Activated CD4-positive, alpha-beta T cell treated with anti-CD3 and anti-CD28 coated beads for 4 hours (primary cell): ENCODE measurements around the gene PIP4K2A.
"Not testable (repeated sequence)": the region's sequence is repeated elsewhere in the genome, so short reads cannot be mapped to it uniquely, and the experiment has no call there.

ENCODE experiments used
- DNase-seq, 2 donors: peaks; one replicate each; pipeline ENCODE4 v3.0.0-alpha.2; 2020

The PIP4K2A gene

DNA sequence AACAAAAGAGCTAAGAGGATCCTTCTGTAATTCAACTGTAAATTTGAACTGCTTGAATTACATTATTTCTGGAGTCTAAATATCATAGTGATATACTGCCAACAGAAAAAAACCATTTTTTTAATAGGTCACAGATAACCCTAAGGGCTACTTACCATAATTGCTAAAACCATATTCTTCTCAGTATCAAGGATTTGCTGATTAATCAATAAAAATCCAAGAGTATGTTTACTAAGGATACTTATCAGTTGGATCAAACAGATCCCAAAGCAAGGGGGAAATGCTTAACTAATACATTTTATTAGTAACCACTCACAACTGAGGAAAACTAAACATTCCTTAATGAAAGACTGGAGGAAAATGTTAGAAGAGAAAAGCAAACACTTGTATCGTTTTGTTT lies 166.0 kb downstream of the PIP4K2A start:
- DNase-seq = no peak

DNA sequence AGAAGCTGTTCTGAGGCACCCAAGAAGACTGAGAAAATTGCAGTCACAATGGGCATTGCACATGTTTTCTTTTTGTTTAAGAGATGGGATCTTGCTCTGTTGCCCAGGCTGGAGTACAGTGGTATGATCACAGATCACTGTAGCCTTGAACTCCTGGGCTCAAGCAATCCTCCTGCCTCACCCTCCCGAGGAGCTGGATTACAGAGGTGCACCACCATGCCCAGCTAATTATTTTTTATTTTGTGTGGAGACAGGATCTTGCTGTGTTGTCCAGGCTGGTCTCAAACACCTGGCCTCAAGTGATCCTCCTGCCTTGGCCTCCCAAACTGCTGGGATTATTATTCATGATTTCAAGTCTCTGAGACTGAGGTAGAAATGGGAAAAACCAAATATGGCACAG lies 168.7 kb downstream of the PIP4K2A start:
- no peak for DNase-seq

GRCh38 chr10:22544325-22545068 lies 169.9 kb downstream of the PIP4K2A start:
- DNase-seq = no peak

DNA sequence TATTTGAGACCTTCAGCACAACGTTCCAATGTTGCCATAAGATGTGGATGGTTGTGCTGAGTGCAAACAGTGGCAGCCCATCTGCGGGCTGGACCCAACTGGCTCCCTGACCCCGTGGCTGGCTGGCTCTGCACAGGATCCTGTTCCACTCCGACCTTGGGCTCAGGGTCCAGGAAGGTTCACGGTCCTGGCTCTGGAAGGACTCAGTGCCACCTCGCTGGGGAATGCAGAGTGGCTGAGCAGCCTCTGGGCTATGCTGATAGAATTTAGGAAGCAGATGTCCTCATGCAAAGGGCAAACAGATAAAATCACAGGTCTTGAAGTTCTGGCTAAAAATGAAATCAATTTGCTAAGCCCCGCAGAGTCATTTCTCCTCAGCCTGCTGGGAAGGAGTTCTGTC lies 171.6 kb downstream of the PIP4K2A start:
- DNase-seq = no peak

GRCh38 chr10:22541900-22542299 lies 172.5 kb downstream of the PIP4K2A start:
- no peak for DNase-seq

DNA sequence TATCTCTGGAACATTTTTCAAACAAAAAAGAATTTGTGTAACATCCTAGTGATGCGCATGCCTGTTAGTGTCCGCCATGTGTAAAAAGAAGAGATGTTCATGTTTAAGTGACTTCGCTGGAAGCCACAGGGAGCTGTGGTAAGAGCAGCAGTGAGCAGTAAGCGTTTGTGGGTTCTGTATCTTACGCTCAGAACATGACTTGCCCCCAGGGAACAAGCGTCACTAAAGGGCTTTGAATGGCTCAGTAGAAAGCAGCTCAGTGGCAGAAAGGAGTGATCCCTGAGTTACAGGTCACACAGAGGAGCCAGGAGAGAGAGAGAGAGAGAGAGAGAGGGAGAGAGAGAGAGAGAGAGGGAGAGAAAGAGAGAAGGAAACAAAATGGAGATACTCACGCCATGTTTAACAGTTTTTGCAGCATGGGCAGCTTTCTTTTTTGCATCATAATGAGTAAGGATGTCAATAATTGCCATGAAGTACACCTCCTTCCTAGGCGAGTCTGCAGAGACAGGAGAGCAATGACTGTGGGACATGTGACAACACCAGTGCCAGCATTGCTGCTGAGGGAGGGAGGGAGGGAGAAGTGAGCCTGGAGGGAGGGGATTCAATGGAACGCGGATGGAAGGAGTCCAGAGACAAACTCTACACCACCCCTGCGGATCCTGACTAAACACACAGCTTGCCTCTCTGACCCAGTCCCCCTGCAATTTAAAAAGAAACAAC lies 174.6 kb downstream of the PIP4K2A start:
- no peak for DNase-seq

GRCh38 chr10:22537810-22538209 lies 176.6 kb downstream of the PIP4K2A start:
- no peak for DNase-seq

DNA sequence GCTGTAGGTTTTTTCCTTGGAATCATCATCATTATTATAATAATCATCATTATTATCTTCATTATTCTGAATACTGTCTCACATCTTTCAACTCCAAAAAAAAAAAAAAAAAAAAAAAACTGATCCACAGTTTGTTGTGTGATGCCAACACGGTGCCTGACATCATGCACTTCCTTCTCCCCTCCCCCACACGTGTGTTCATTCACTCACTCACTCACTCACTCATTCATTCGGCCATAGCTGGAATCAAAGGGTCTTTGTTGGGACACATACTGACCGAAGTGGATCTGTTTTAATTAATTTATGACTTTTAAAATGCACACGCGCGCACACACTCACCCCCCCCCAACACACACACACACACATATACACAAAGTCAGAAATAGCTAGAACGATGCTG lies 177.8 kb downstream of the PIP4K2A start:
- DNase-seq = no peak

DNA sequence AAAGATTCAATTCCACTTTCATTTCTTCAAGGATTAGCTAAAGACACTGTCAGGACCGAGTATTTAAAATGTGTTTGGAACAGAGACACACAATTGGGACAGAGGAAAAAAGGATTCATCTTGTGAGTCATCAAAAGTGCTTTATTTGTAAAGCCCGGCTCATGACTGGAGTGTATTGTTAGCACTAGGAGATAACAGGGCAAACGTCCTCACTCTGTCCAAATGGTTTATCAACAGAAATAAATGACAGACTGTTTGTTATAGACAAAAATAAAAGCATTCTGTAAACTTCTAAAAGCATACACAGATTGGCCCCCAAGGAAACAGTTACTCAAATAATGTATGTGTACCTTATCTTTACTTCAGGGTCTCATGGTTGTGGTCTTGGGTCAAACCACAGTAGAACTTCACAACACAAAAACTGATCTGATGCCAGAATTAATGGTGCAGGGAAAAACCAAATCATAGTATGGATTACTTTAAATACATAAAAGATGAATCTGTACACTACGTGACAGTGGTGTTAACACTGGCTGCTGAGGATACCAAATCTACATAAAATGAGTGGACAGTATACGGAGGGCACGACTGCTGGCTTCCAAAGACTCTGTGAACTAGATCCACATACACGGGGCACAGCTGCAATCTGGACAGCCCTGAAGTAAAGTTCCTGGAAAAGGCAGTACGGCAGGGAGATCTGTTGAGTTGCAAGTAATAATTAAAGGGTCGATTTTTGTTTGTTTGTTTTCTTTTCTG lies 179.4 kb downstream of the PIP4K2A start:
- no peak for DNase-seq

DNA sequence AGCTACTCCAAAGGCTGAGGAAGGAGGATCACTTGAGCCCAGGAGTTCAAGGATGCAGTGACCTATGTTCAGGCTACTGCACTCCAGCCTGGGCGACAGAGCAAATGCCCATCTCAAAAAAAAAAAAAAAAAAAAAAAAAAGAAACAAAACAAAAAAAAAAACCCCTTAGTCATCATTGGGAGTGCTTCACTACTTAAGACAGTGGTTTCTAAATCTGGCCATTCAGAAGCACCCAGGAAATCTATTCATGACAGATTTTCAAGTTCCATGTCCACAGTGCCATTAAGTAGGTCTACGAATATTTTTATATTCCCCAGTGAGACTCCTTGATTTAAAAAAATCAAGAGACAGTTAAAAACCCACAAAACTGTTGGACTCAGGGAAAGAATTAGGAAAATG lies 182.9 kb downstream of the PIP4K2A start:
- no peak for DNase-seq

DNA sequence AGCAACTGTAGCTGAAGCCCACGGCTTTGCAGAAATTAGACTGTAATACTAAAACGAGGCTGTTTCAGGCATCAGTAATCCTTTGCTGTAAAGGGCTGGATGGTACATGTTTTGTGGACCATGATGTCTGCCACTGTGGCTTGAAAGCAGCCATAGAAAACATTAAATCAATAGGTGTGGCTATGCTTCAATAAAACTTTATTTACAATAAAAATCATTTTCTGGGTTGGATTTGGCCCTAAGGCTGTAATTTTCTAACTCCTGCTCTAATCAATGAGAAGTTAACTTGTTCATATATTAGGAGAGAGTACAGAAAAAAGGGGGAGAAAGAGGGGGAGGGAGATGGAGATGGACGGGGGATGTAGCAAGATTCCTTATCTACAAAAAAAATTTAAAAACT lies 183.4 kb downstream of the PIP4K2A start:
- DNase-seq = no peak

GRCh38 chr10:22527520-22527919 lies 186.9 kb downstream of the PIP4K2A start:
- DNase-seq = no peak

DNA sequence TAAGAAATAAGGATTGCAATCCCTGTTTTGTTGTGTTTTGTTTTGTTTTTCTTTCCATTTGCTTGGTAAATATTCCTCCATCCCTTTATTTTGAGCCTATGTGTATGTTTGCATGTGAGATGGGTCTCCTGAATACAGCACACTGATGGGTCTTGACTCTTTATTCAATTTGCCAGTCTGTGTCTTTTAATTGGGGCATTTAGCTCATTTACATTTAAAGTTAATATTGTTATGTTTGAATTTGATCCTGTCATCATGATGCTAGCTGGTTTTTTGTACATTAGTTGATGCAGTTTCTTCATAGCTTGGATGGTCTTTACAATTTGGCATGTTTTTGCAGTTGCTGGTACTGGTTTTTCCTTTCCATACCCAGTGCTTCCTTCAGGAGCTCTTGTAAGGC lies 190.0 kb downstream of the PIP4K2A start:
- DNase-seq = not testable (repeated sequence)

GRCh38 chr10:22520645-22521044 lies 193.7 kb downstream of the PIP4K2A start:
- not testable (repeated sequence) for DNase-seq

DNA sequence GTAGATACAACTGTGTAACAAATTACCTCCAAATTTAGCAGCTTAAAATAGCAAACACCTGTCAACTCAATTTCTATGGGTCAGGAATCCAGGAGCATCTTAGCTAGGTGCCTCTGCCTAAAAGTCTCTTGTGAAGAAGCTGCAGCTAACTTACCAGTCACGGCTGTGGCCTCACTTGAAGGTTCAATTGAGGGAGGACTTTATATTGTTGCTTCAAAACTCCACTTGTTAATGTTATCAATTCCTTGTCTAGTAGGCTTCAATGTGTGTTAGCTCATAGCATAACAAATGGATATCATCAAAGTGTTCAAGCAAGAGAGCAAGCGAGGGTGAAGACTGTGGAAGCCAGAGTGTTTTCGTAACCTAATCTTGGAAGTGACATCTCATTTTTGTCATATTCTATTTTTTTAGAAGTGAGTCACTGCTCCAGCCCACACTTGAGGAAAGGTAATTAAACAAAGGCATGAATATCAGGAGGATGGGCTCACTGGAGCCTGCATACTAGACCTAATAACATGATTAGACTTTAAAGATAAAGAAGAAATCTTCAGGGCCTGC lies 196.1 kb downstream of the PIP4K2A start:
- no peak for DNase-seq

GRCh38 chr10:22515009-22515408 lies 199.4 kb downstream of the PIP4K2A start:
- DNase-seq = no peak

DNA sequence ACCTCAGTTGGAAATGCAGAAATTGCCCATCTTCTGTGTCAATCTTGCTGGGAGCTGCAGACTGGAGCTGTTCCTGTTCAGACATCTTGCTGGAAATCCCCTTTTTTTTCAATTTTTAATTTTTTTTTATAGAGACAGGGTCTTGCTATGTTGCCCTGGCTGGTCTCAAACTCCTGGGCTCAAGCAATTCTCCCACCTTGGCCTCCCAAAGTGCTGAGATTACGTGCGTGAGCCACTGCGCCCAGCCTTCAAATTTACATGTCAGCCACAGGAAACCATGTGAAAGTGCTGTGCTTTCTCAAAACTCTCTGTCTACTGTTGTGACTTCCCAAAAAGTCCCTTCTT lies 200.0 kb downstream of the PIP4K2A start:
- not testable (repeated sequence) for DNase-seq

DNA sequence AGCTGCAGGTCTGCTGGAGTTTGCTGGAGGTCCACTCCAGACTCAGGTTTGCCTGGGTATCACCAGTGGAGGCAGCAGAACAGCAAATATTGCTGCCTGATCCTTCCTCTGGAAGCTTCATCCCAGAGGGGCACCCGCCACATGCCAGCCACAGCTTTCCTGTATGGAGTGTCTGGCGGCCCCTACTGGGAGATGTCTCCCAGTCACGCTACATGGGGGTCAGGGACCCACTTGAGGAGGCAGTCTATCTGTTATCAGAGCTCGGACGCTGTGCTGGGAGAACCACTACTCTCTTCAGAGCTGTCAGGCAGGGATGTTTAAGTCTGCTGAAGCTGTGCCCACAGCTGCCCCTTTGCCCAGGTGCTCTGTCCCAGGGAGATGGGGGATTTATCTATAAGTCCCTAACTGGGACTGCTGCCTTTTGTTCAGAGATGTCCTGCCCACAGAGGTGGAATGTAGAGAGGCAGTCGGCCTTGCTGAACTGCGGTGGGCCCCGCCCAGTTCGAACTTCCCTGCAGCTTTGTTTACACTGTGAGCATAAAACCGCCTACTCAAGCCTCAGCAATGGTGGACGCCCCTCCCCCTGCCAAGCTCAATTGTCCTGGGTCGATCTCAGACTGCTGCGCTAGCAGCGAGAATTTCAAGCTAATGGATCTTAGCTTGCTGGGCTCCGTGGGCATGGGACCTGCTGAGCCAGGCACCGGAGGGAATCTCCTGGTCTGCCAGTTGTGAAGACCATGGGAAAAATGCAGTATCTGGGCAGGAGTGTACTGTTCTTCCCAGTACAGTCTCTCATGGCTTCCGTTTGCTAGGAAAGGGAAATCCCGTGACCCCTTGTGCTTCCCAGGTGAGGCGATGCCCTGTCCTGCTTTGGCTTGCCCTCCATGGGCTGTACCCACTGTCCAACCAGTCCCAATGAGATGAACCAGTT lies 200.6 kb downstream of the PIP4K2A start:
- not testable (repeated sequence) for DNase-seq

GRCh38 chr10:22512015-22512414 lies 202.4 kb downstream of the PIP4K2A start:
- DNase-seq = not testable (repeated sequence)

DNA sequence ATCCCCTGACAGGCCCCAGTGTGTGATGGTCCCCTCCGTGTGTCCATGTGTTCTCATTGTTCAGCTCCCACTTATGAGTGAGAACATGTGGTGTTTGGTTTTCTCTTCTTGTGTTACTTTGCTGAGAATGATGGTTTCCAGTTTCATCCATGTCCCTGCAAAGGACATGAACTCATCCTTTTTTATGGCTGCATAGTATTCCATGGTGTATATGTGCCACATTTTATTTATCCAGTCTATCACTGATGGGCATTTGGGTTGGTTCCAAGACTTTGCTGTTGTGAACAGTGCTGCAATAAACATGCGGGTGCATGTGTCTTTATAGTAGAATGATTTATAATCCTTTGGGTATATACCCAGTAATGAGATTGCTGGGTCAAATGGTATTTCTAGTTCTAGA lies 206.2 kb downstream of the PIP4K2A start:
- DNase-seq = not testable (repeated sequence)

DNA sequence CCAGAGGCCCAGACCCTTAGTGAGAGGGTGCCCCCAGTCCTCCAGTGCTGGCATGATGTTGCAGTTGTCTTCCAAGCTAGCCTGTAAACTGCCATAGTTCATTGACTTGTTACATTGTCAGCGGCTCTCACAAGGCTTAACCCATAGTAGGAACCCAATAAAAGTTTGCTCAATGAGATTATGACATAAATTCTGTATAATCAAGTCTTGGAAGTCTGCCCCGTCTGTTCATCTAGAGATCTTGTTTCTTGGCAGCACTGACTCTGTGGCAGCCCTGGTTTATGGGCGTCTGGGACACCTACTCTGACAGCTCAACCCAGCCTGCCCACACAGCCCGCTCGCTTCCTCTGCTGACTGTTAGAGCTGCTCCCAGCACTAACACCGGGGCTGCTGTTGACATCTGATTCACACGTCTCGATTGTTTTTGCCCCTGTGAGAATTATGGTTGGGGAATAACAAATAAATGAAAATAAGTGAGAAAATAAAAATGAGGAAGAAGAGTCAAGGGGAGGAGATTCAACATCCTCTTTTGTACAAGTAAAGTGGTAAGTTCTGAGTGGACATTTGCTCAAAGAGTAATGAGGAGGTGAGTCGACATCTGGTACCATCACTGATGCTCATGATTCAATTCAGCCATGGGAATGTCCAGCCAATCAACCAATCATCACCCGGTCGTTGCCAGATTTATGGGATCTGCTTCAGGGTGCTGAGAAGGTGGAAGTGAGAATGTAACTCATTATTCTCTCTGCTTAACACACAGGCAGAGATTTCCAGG lies 208.3 kb downstream of the PIP4K2A start:
- DNase-seq = peak; percentile 46 to 57

- DNase-seq = no peak
These were observed 209.6 kb downstream of the PIP4K2A start for GRCh38 chr10:22504766-22505165.
